ENCODE measurements around the gene FERD3L. TPM values are rescaled to one million over a fixed set of nuclear protein-coding genes. Genes with fewer than 3 reads are reported as not detected.

Gene FERD3L
- total RNA-seq, 8 experiments from 2014 or later, result 0.61 to 1.5 TPM; not detected in 6

DNA sequence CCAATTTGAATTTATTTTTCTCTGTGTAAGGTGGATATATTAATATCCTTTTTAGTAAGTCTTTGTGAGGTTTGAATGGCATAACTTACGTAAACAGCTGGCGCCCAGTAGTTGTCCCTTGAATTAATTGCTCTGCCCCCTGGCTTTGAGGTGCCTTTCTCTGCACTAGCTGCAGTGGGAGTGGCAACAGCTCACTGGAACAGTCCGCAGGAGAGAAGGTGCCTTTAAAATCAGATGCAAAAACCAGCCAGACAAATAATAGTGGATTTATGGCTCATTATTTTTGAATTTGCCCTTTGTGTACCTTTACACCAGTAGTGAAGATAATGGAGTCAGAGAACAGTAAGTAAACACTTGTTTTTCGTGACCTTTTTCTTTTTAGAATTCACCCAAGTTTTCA lies 11.8 kb downstream of the FERD3L start:
- no peak overlapping the region for H3K27ac ChIP-seq
- WGBS, 10 experiments, result 61 to 100% (median 78%) methylated on average over 1 to 4 of the region's 4 CpGs; no CpG with 5 or more reads in 1 of the 10 experiments

DNA sequence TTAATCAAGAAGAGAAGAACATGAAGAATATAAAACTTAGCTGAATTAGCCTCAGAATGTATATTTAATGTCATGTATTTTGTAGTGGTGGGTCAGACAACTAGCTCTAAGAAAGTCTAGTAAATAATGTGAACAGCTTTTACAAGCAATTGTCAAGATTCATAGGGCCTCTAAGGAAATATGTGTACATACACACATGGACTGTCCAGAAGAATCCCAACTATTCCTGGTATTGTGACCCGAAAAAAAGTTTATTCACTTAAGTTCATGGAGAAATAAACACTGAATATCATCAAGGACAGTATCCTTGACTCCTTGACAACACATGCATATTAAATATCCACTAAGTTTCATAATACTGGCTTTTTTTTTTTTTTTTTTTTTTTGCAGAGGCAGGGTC lies 16.4 kb downstream of the FERD3L start:
- no peaks in the 10 kb centered on the region for H3K4me1 ChIP-seq (replicated peaks in 1 of 2)
- WGBS, 10 experiments, result 18 to 100% (median 75%) methylated on average over 1 of the region's 1 CpG; no CpG with 5 or more reads in 1 of the 10 experiments
- no peak overlapping the region for H3K4me3 ChIP-seq
- in situ Hi-C loops (cut with MboI; ENCODE audit: low pct_unique_long_range_greater_than_20kb in 2 of 9, low sequenced_read_pairs in 9 of 9, unreplicated experiment in 9 of 9), result loop anchor here in 2 of 9 experiments (25.0 kb wide), 3 partner anchors 183 to 533 kb away; no protein-coding TSS in a partner anchor
- no peak overlapping the region for H3K27ac ChIP-seq
- ATAC-seq (replicated peaks in 6 of 8), result no peak

More for the DNA sequence above, 11.8 kb downstream of the FERD3L start:
- peak in 1 of 8 experiments; percentile 27 for ATAC-seq (replicated peaks in 6 of 8)
- Histone ChIP-seq H3K4me1 (replicated peaks in 1 of 2) (no peaks in the 10 kb centered on the region), H3K4me3 (no peak overlapping the region)
- in situ Hi-C loops (cut with MboI; ENCODE audit: low pct_unique_long_range_greater_than_20kb in 2 of 9, low sequenced_read_pairs in 9 of 9, unreplicated experiment in 9 of 9), result loop anchor here in 2 of 9 experiments (25.0 kb wide), 3 partner anchors 179 to 529 kb away; no protein-coding TSS in a partner anchor

DNA sequence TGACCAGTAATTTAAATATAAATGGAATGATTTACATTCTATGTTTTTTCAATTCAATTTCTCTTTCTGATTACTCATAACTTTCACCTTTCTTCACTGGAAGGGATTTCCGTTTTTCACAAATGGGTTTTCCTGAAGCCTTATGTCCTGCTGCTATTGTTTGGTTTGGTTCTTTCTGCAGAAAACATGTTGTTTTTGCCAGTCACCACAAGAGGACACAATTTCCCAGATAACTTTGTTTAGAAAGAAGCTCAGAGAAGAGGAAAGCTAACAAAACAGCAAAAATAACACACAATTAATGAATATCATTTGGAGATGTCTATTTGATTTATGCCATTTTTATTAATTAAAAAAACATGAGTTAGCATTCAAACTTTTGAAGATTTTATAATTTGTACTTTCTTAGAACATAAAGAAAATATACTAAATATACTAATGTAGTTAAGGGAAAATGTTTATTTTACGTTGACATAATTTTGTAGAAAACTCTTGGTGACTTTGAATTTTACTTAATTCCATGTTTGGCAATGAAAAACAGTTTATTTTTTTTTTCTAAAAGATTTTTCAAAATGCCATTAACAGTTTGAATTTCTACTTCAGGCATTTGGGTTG lies 23.1 kb downstream of the FERD3L start:
- Histone ChIP-seq H3K4me3 (no peak overlapping the region), H3K27ac (no peak overlapping the region), H3K4me1 (replicated peaks in 1 of 2) (peaks cover 3% of the 10 kb centered on the region in 2 donors)
- ATAC-seq (replicated peaks in 6 of 8), result no peak
- WGBS, 10 experiments, result 0 to 80% (median 50%) methylated on average over 1 to 2 of the region's 2 CpGs
- in situ Hi-C loops (cut with MboI; ENCODE audit: low pct_unique_long_range_greater_than_20kb in 2 of 9, low sequenced_read_pairs in 9 of 9, unreplicated experiment in 9 of 9), result loop anchor here in 4 of 9 experiments (25.0 kb wide), 4 partner anchors 315 to 760 kb away; no protein-coding TSS in a partner anchor

DNA sequence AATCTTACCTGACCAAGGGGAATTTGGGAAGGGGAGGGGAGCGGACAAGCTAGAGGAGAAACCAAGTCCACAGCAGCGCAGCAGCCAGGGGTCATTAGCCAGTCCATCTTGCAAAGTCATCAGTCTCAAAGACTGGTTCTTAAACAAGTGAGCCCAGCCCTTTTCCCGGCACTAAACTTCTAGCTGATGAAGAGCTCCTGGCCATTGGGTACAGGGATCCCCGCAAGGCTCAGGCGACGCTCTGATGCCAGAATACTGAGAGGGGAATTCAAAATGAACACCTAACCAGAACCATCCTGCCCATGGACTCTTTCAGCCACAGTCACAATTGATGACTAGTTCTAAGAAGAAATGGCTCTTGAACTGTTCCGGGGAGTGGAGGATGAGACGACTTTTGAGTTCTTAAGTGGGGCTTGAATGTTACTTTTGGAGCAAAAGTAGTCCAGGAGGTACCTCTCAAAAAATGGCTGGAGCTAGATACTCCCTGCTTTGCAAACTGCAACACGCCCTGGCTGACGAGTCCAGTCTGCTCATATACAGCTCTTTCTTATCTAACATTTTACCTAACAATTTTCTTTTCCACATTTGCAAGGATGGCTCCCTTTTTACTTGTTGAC lies 25.2 kb downstream of the FERD3L start:
- ATAC-seq (replicated peaks in 6 of 8), result no peak
- 0 to 67% (median 28%) methylated on average over 1 to 10 of the region's 10 CpGs; no CpG with 5 or more reads in 1 of the 10 experiments for WGBS, 10 experiments
- Histone ChIP-seq H3K27ac (no peak overlapping the region), H3K4me1 (replicated peaks in 1 of 2) (peaks cover 3 to 6% of the 10 kb centered on the region in 2 donors), H3K4me3 (no peak overlapping the region)
- in situ Hi-C loops (cut with MboI; ENCODE audit: low pct_unique_long_range_greater_than_20kb in 2 of 9, low sequenced_read_pairs in 9 of 9, unreplicated experiment in 9 of 9), result loop anchor here in 4 of 9 experiments (25.0 kb wide), 4 partner anchors 317 to 758 kb away; no protein-coding TSS in a partner anchor

DNA sequence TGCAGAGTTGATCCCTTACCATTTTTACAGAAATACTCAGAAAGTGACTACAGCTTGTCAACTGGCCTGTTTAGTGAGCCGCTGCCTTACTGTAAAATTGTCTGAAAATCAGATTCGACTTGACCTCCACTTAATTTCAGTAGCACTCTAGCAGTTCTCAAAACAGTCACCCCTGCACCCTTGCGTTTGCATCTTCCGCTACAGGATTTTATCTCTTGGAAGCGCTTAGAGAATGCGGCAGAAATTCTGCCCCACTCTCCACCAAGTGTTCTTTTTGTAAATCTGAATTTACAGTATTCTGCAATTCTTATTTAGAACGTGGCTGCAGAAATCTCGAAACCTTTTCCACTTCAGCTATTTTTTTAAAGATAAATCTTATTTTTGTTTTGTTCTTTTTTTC lies 25.8 kb downstream of the FERD3L start:
- 0 to 41% (median 21%) methylated on average over 2 to 8 of the region's 8 CpGs for WGBS, 10 experiments
- H3K4me3 ChIP-seq, result no peak overlapping the region
- in situ Hi-C loops (cut with MboI; ENCODE audit: low pct_unique_long_range_greater_than_20kb in 2 of 9, low sequenced_read_pairs in 9 of 9, unreplicated experiment in 9 of 9), result loop anchor here in 4 of 9 experiments (25.0 kb wide), 4 partner anchors 318 to 757 kb away; no protein-coding TSS in a partner anchor
- peaks cover 3 to 6% of the 10 kb centered on the region in 2 donors for H3K4me1 ChIP-seq (replicated peaks in 1 of 2)
- no peak overlapping the region for H3K27ac ChIP-seq
- no peak for ATAC-seq (replicated peaks in 6 of 8)

DNA sequence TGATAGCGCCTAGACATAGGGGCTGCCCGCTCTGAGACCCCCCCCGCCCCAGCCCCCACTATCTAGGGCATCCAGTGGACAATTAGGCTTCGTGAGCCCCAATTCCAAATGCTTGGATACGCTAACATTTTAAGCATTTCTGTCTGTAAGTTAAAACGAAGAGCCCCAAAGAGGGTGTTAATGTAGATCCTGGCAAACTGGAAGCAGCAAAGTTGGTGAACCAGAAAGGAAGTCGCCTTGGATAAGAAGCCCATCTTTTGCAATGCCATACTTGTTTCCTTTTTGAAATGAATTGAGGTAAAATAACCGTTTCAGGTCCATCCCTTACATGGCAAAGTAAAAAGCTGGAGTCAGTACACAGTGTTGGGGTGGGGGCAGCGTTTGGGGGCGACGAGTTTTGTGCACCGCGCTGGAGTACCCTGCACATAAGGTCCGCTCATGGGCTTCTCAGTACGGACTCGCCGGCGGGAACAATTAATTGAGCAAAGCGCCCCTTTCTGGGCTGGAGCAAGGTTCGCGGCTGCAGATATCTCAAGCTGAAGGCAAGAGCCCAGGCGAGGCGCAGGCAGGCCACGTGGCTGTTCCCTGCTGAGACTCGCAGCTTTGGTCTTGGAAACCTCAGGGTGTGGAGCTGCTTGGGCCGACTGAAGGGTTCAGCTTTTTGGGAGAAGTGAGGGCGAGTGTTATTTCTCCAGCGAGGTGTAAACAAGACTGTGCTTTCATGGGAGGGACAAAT lies 26.4 kb downstream of the FERD3L start:
- Histone ChIP-seq H3K4me1 (replicated peaks in 1 of 2) (peaks cover 3 to 6% of the 10 kb centered on the region in 2 donors), H3K27ac (no peak overlapping the region), H3K4me3 (no peak overlapping the region)
- peak in 3 of 8 experiments; percentile 1 to 2 (median 1) for ATAC-seq (replicated peaks in 6 of 8)
- WGBS, 10 experiments, result 0 to 37% (median 6%) methylated on average over 1 to 23 of the region's 28 CpGs
- in situ Hi-C loops (cut with MboI; ENCODE audit: low pct_unique_long_range_greater_than_20kb in 2 of 9, low sequenced_read_pairs in 9 of 9, unreplicated experiment in 9 of 9), result loop anchor here in 4 of 9 experiments (25.0 kb wide), 4 partner anchors 318 to 757 kb away; no protein-coding TSS in a partner anchor

DNA sequence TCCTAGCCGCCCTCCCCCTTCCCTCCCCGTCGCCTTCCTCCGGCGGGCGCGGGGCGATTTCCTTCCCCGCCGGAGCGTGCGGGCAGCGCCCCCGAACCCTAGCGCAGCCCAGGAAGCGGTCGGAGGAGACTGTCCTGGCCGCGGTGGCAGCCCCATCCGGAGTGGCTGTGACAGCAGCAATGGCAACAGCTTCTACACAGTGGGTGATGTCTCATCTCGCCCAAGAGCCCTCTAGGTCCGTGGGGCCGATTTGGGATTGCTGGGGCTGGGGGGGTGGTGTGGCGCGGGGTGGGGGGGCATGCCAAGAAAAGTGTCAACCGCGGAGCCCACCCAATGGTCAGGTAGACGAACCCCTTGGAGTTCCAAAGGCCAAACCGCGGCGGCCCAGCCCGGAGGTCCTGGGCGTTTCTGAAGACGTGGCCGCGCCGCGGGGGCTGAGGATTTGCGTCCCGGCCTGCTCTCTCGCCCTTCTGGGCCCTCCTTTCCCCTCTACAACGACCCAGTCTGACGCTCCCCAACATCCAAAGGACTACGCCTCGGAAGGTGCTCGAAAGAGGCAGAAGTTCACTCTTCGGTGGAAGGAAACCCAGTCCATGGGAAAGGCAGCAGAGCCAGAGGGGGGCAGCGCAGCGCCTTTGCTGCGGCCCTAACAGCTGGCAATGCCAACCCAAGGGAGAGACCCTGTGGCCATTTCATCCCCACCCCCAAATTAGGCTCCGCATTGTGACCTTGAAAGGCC lies 27.2 kb downstream of the FERD3L start:
- 0 to 20% (median 11%) methylated on average over 1 to 11 of the region's 51 CpGs; no CpG with 5 or more reads in 7 of the 10 experiments for WGBS, 10 experiments
- ATAC-seq (replicated peaks in 6 of 8), result peak; percentile 8 to 45 (median 34)
- peak overlapping the region in 4 of 5 donors; percentile 31 to 51 (median 42) for H3K4me3 ChIP-seq
- in situ Hi-C loops (cut with MboI; ENCODE audit: low pct_unique_long_range_greater_than_20kb in 2 of 9, low sequenced_read_pairs in 9 of 9, unreplicated experiment in 9 of 9), result loop anchor here in 4 of 9 experiments (25.0 kb wide), 4 partner anchors 319 to 756 kb away; no protein-coding TSS in a partner anchor
- no peak overlapping the region for H3K27ac ChIP-seq
- peaks cover 3 to 6% of the 10 kb centered on the region in 2 donors for H3K4me1 ChIP-seq (replicated peaks in 1 of 2)

DNA sequence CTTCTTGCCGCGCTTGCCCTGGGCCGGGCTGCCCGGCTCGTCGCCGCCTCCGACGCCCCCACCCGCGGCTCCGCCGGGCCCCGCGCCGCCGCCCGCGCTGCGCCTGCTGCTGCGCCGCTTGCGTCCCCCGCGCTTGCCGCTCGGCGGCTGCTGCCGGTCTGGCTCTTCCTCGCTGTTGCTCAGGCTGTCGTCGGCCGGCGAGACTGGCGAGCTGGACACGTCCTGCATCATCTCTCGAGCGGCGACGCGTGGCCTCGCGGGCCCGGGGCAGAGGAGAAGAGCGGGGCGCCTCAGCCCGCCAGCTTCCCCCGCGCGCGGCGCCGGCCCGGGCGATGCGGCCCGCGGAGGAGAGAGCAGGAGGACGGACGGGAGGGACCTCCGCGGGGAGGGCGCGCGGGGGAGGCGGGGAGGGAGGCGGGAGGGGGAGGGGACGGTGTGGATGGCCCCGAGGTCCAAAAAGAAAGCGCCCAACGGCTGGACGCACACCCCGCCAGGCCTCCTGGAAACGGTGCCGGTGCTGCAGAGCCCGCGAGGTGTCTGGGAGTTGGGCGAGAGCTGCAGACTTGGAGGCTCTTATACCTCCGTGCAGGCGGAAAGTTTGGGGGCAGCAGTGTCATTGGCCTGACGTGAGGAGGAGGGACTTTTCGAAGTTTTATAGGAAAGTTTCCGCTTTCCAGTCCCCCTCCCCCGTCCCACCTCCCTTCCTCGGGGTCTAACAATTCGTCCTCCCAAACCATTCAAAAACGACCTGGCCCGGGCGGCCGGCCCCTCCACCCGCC lies 27.9 kb downstream of the FERD3L start, which contains the start of gene TWIST1:
TWIST1 (minus strand) TSS at position 546 of the 779 bp plus-strand sequence; CDS start at position 231, 315 bp downstream.
- Histone ChIP-seq H3K4me3 (peak within 1 kb of the TSS; percentile 31 to 51 (median 37)), H3K4me1 (replicated peaks in 1 of 2) (peaks cover 3 to 6% of the 10 kb centered on the region in 2 donors), H3K27ac (no peak within 1 kb of the TSS)
- in situ Hi-C loops (cut with MboI; ENCODE audit: low pct_unique_long_range_greater_than_20kb in 2 of 9, low sequenced_read_pairs in 9 of 9, unreplicated experiment in 9 of 9), result loop anchor here in 4 of 9 experiments (25.0 kb wide), 4 partner anchors 320 to 755 kb away; no protein-coding TSS in a partner anchor
- WGBS, 10 experiments, result 0% methylated on average over 5 to 7 of the region's 91 CpGs; no CpG with 5 or more reads in 8 of the 10 experiments
- ATAC-seq (replicated peaks in 6 of 8), result peak; percentile 66 to 86 (median 71)

DNA sequence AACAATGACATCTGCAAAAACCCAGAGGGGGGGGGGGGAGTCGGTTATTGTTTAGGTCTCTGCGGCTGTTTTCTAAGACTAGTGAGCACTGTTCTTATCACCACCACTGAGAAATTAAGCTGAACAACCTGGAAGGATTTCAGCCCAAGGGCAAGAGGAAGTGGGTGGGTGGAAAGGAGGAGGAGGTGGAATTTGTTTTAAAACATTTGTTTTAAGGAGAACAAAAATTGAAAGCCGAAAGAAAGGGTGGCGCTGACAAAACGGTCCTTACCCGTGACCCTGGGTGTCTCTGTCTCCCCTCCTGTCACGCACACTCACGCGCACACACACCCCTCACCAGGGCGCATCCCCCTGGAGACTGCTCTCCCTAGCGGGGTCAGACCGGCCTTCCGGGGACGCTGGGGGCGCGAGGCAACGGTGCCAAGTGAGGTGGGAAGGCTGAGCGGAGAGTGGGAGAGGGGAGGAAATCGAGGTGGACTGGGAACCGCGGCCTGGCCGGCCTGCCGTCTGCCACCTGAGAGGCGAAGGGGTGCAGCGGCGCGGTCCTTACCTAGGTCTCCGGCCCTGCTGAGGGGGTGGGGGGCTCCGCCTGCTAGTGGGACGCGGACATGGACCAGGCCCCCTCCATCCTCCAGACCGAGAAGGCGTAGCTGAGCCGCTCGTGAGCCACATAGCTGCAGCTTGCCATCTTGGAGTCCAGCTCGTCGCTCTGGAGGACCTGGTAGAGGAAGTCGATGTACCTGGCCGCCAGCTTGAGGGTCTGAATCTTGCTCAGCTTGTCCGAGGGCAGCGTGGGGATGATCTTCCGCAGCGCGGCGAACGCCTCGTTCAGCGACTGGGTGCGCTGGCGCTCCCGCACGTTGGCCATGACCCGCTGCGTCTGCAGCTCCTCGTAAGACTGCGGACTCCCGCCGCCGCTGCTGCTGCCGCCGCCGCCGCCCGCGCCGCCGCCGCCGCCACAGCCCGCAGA lies 28.8 kb downstream of the FERD3L start:
- H3K27ac ChIP-seq, result no peak overlapping the region
- in situ Hi-C loops (cut with MboI; ENCODE audit: low pct_unique_long_range_greater_than_20kb in 2 of 9, low sequenced_read_pairs in 9 of 9, unreplicated experiment in 9 of 9), result loop anchor here in 4 of 9 experiments (25.0 kb wide), 4 partner anchors 321 to 754 kb away; no protein-coding TSS in a partner anchor
- H3K4me3 ChIP-seq, result peak overlapping the region; percentile 31 to 51 (median 37)
- peak in 5 of 8 experiments; percentile 40 to 66 (median 50) for ATAC-seq (replicated peaks in 6 of 8)
- peaks cover 3 to 6% of the 10 kb centered on the region in 2 donors for H3K4me1 ChIP-seq (replicated peaks in 1 of 2)
- 0 to 2% (median 0%) methylated on average over 1 to 10 of the region's 70 CpGs; no CpG with 5 or more reads in 3 of the 10 experiments for WGBS, 10 experiments

DNA sequence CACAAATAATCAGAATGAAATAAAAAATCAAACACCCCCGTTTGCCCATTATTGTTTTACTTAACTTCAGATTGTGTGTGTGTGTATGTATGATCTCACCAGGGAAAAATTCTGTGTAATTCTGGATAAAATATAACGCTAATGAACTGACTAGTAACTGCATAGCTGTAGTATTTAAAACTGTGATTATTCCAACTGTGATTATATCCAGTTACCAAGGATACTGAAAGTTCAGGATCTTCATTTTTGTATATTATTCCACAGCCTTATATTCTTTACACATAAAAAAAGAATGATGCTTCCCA lies 30.7 kb downstream of the FERD3L start:
- H3K4me1 ChIP-seq (replicated peaks in 1 of 2), result peaks cover 3 to 6% of the 10 kb centered on the region in 2 donors
- no peak overlapping the region for H3K27ac ChIP-seq
- ATAC-seq (replicated peaks in 6 of 8), result no peak
- WGBS, 10 experiments, result 0 to 50% (median 25%) methylated on average over 1 to 2 of the region's 2 CpGs
- peak overlapping the region in 1 of 5 donors; percentile 11 for H3K4me3 ChIP-seq
- in situ Hi-C loops (cut with MboI; ENCODE audit: low pct_unique_long_range_greater_than_20kb in 2 of 9, low sequenced_read_pairs in 9 of 9, unreplicated experiment in 9 of 9), result loop anchor here in 4 of 9 experiments (25.0 kb wide), 4 partner anchors 323 to 752 kb away; no protein-coding TSS in a partner anchor

Data from motor neuron (in vitro differentiated cells).